GM18511 (cell line): Measurements from ENCODE around the gene TUBB3.
A peak's percentile ranks its signal among the peaks of the same experiment; 100 is the strongest.

Experiments used
- ATAC-seq: cut with Tn5 transposase; IDR thresholded peaks from one replicate; pipeline ENCODE4 v1.9.1; 2021; ENCODE audit warnings: mild to moderate bottlenecking, moderate library complexity; ENCODE audit not compliant: unreplicated experiment

Gene TUBB3

GRCh38 chr16:89936508-89936907 lies 13.4 kb downstream of the TUBB3 start:
- ATAC-seq = no peak

- no peak for ATAC-seq
These were observed 13.8 kb downstream of the TUBB3 start for GRCh38 chr16:89936981-89937380.

- ATAC-seq = no peak
These were observed 15.2 kb downstream of the TUBB3 start for GRCh38 chr16:89938175-89938885.

- no peak for ATAC-seq
These were observed 21.6 kb downstream of the TUBB3 start for GRCh38 chr16:89944773-89945172.

- no peak for ATAC-seq
These were observed 22.5 kb downstream of the TUBB3 start for GRCh38 chr16:89945654-89946053.

GRCh38 chr16:89946515-89946914 lies 23.4 kb downstream of the TUBB3 start:
- ATAC-seq = no peak

- no peak for ATAC-seq
These were observed 26.1 kb downstream of the TUBB3 start for GRCh38 chr16:89949121-89949742.

- ATAC-seq = no peak
These were observed 26.6 kb downstream of the TUBB3 start for GRCh38 chr16:89949756-89950155.

- ATAC-seq = no peak
These were observed 28.4 kb downstream of the TUBB3 start for GRCh38 chr16:89951509-89951908.

GRCh38 chr16:89952049-89952448 lies 28.9 kb downstream of the TUBB3 start:
- ATAC-seq = no peak

- no peak for ATAC-seq
These were observed 29.4 kb downstream of the TUBB3 start for GRCh38 chr16:89952551-89952950.

GRCh38 chr16:89953671-89954406 lies 30.7 kb downstream of the TUBB3 start:
- peak; percentile 72 for ATAC-seq

GRCh38 chr16:89954462-89954861 lies 31.3 kb downstream of the TUBB3 start:
- ATAC-seq = no peak

GRCh38 chr16:89955001-89955685 lies 32.0 kb downstream of the TUBB3 start:
- no peak for ATAC-seq

- ATAC-seq = no peak
These were observed 33.5 kb downstream of the TUBB3 start for GRCh38 chr16:89956505-89957215.

GRCh38 chr16:89957216-89957785 lies 34.2 kb downstream of the TUBB3 start:
- no peak for ATAC-seq

GRCh38 chr16:89958068-89958467 lies 34.9 kb downstream of the TUBB3 start:
- ATAC-seq = no peak

GRCh38 chr16:89958596-89958995 lies 35.5 kb downstream of the TUBB3 start:
- ATAC-seq = no peak

- ATAC-seq = no peak
These were observed 37.8 kb downstream of the TUBB3 start for GRCh38 chr16:89960966-89961365.

GRCh38 chr16:89961920-89962319 lies 38.8 kb downstream of the TUBB3 start:
- ATAC-seq = no peak
